HG03064 (cell line): Measurements from ENCODE around the gene CRK.
A peak's percentile ranks its signal among the peaks of the same experiment; 100 is the strongest.
"Not testable (repeated sequence)": the region's sequence is repeated elsewhere in the genome, so short reads cannot be mapped to it uniquely, and the experiment has no call there.

Experiments
- ATAC-seq: cut with Tn5 transposase; IDR thresholded peaks from one replicate; pipeline ENCODE4 v1.9.1; 2021; ENCODE audit warnings: low read depth; ENCODE audit not compliant: unreplicated experiment

The CRK gene

GRCh38 chr17:1435326-1435725 is 20.7 kb downstream of the CRK start:
- no peak for ATAC-seq

DNA sequence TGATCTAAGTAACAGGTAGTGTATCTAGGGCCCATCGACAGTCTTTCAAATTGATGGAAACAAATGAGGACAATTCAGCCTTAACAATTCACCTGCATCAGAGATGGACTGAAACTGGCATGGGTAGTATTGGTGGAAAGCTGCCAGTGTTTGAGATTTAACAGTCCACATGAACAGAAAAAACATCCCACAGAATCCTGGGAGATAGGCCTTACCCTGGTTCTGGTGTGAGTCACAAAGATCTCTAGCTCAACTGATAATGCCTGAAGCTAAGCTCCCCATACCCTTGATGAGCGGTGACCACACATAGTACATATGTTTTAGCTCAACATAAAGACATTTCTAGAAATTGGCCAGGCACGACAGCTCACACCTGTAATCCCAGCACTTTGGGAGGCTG is 21.9 kb downstream of the CRK start:
- no peak for ATAC-seq

GRCh38 chr17:1431631-1432104 is 24.4 kb downstream of the CRK start:
- no peak for ATAC-seq

DNA sequence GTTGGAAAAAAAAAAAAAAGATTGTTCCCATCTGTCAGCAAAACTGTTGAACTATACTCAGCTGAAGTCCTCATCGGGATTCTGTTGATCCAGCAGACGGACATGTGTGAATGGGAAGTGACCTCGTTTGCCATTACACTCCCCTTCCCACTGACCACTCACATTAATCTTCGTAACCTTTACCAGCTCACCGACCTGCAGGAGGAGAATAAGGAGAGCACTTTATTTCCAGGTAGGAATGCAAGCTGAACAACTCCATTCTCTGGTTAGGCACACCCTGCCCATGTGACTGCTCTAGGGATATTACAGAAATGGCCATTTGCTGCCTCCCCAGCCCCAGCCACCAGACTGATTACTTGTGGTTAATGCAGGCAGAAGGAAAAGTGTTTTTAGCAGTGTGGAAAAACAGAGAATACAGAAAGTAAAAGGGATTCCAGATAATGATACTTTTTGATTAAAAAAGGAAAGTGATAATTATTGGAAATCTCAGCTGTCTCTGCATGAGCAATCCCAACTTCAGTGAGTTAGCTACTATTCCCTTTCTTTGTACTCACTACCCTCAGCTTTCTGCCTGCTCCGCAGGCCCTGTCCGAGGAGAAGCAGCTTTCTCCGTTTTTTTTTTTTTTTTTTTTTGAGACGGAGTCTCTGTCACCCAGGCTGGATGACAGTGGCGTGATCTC is 32.4 kb downstream of the CRK start:
- ATAC-seq, result no peak

- no peak for ATAC-seq
These were observed 33.1 kb downstream of the CRK start for GRCh38 chr17:1422885-1423284.

GRCh38 chr17:1421470-1421869 is 34.6 kb downstream of the CRK start:
- ATAC-seq, result no peak

GRCh38 chr17:1420981-1421380 is 35.1 kb downstream of the CRK start:
- no peak for ATAC-seq

- no peak for ATAC-seq
These were observed 35.9 kb downstream of the CRK start for GRCh38 chr17:1420163-1420562.

GRCh38 chr17:1418476-1418875 is 37.6 kb downstream of the CRK start:
- ATAC-seq, result not testable (repeated sequence)

DNA sequence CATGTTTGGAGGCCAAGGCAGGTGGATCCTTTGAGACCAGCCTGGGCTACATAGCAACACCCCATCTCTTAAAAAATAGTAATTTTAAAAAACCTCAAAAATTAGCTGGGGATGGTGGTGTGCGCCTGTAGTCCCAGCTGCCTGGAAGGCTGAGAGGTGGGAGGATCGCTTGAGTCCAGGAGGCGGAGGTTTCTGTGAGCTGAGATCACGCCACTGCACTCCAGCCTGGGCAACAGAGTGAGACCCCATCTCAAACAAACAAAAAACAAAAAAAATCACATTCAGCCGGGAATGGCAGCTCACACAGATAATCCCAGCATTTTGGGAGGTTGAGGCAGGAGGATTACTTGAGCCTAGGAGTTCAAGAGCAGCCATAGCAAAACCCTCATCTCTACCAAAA is 39.6 kb downstream of the CRK start:
- no peak for ATAC-seq

DNA sequence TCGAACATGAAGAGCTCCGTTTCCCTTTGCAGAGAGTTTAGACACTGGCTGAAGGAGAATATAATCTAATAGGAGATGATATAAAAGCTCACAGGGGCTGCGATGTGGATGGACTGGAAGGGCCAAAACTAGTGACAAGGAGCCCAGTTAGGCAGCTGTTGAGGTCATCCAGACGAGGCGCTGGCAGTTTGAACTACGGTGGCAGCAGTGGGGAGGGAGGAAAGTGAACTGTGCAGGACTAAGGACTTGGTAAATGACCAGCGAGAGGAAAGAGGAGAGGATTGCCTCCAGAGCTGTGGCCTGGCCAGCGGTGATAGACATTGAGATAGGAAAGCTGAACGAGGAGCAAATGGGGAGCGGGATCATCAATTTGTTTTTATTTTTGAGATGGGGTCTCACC is 41.4 kb downstream of the CRK start:
- no peak for ATAC-seq

- ATAC-seq, result no peak
These were observed 41.9 kb downstream of the CRK start for GRCh38 chr17:1414001-1414574.

GRCh38 chr17:1413281-1413791 is 42.7 kb downstream of the CRK start:
- no peak for ATAC-seq

GRCh38 chr17:1412185-1413110 is 43.6 kb downstream of the CRK start:
- ATAC-seq, result no peak

GRCh38 chr17:1402262-1402586 is 53.8 kb downstream of the CRK start:
- ATAC-seq, result no peak

GRCh38 chr17:1399679-1400512 is 56.1 kb downstream of the CRK start, which contains the start of gene YWHAE:
Gene YWHAE, minus strand, starts transcription at chr17:1400222. Its CDS starts 112 bp downstream, at chr17:1400110.
- ATAC-seq, result peak; percentile 90

DNA sequence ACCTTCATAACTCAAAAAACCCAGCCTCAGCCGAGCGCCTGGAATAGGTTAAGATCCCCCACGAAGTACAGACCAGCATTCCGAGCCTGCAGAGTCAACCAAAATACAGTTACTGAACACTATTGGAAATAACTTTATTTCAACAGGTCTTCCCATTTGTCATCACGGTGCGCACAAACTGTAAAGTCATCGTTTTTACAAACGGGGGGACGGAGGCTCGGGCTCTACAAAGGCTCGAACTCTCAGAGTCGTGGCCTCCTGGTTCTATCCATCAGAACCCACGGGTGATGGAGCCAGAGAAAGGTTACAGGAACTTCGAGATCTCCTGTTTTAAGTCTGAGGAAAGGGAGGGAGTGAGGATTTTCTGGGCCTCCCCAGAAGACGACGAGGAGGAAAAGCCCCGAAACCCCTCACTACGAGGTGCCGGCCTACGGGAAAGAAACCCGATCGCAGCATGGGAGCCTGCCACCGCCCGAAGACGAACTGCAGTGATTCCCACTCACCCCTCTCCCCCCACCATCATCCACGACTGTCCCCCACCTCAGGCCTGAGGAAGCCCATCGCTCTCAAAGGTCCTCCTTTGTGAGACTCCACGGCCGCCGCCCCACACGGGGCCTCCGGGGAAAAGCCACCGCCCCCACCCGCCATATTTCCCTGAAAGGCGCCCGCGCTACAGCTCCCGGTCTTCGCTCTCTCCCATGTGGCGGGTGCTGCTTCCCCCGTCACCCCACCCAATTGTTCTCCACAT is 56.9 kb downstream of the CRK start:
- no peak for ATAC-seq

DNA sequence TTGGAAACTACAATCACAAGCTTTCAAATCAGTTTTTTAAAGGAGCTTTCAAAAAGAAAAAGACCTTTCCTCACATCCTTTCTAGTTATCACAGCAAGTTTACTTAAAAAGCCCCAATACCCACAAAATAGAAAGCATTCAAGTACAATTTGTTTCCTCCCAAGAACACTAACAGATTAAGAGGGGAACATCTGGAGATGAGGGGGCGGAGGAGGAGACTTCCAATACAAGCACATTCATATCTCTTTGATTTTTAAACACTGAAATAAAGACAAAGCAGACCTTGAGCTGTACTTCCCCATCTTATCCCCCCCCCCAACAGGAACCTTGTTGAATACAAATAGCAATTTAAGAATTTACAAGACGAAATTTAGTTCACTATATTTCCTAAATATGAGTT is 58.0 kb downstream of the CRK start:
- ATAC-seq, result no peak

DNA sequence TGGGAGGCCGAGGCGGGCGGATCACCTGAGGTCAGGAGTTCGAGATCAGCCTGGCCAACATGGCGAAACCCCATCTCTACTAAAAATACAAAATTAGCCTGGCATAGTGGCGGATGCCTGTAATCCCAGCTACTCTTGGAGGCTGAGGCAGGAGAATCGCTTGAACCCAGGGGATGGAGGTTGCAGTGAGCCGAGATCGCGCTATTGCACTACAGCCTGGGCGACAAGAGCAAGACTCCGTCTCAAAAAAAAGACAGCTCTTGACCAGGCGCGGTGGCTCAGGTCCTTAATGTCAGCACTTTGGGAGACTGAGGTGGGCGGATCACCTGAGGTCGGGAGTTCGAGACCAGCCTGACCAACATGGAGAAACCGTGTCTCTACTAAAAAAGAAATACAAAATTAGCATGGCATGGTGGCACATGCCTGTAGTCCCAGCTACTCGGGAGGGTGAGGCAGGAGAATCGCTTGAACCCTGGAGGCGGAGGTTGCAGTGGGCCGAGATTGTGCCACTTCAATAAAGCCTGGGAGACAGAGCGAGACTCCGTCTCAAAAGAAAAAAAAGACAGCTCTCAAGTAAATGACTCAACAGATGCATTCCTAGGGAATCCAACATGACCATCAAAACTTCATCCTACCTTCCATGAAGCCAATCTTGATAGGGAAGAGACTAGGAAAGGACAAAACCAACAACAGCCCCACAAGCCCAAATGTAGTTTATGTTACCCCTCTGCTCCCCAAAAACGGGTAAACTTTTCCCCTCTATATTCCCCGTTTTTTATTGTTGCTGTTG is 60.0 kb downstream of the CRK start:
- not testable (repeated sequence) for ATAC-seq
